CD8-positive, alpha-beta memory T cell (primary cell): ENCODE measurements around the gene DYNC1I2. TPM values are rescaled to one million over a fixed set of nuclear protein-coding genes. Genes with fewer than 3 reads are reported as not detected.

ENCODE experiments used
- CTCF ChIA-PET: fragments of 350-600 bp; sonication (Branson Sonifier 250); formaldehyde crosslinking; loops from one replicate; lab custom pipeline; 2021; ENCODE audit warnings: antibody characterized with exemption; lab: Charles Lee
- POLR2A ChIA-PET: fragments of 350-600 bp; sonication (Branson Sonifier 250); formaldehyde crosslinking; loops from one replicate; lab custom pipeline; 2021; ENCODE audit warnings: antibody characterized with exemption; lab: Charles Lee
- DNase-seq, 5 donors: peaks; one replicate each; pipeline versions ENCODE4 v3.0.0 to v3.0.0-alpha.2; 2020 to 2022; ENCODE audit warnings: mixed read lengths in 1 of 5
- H3K27ac ChIP-seq: one replicate; pipeline ENCODE4 v1.7.0; 2013; ENCODE audit warnings: low read depth, mild to moderate bottlenecking, low read length, moderate library complexity
- H3K27me3 ChIP-seq: 2 replicates; pipeline ENCODE4 v1.7.0; 2013; ENCODE audit warnings: low read length, mild to moderate bottlenecking; ENCODE audit not compliant: insufficient read depth, poor library complexity, severe bottlenecking
- H3K36me3 ChIP-seq: 2 replicates; pipeline ENCODE4 v1.7.0; 2013; ENCODE audit warnings: mild to moderate bottlenecking, low read length, moderate library complexity; ENCODE audit not compliant: insufficient read depth
- H3K4me1 ChIP-seq: 2 replicates; pipeline ENCODE4 v1.7.0; 2013; ENCODE audit warnings: mild to moderate bottlenecking, low read length, moderate library complexity; ENCODE audit not compliant: insufficient read depth
- H3K4me3 ChIP-seq: 2 replicates; pipeline ENCODE4 v1.7.0; 2013; ENCODE audit warnings: mild to moderate bottlenecking, low read length
- H3K9me3 ChIP-seq: 2 replicates; pipeline ENCODE4 v1.7.0; 2013; ENCODE audit warnings: mild to moderate bottlenecking, low read length
- H3K27ac Mint-ChIP-seq, 8 donors: one replicate each; pipeline ENCODE4 v1.8.0; 2020 to 2021; ENCODE audit warnings: mixed read lengths in 8 of 8, mild to moderate bottlenecking in 6 of 8, inconsistent platforms in 3 of 8, moderate library complexity in 3 of 8
- H3K27me3 Mint-ChIP-seq, 2 donors: one replicate each; pipeline ENCODE4 v1.8.0; 2020 to 2021; ENCODE audit warnings: mixed read lengths in 2 of 2, mild to moderate bottlenecking in 1 of 2, moderate library complexity in 1 of 2
- H3K36me3 Mint-ChIP-seq, 3 donors: one replicate each; pipeline ENCODE4 v1.8.0; 2020 to 2021; ENCODE audit warnings: mixed read lengths in 3 of 3, inconsistent platforms in 1 of 3, mild to moderate bottlenecking in 1 of 3
- H3K4me1 Mint-ChIP-seq, 3 donors: one replicate each; pipeline ENCODE4 v1.8.0; 2020 to 2021; ENCODE audit warnings: mixed read lengths in 3 of 3, inconsistent platforms in 1 of 3, mild to moderate bottlenecking in 1 of 3
- H3K4me3 Mint-ChIP-seq, 7 donors: one replicate each; pipeline ENCODE4 v1.8.0; 2020 to 2021; ENCODE audit warnings: mixed read lengths in 7 of 7, mild to moderate bottlenecking in 6 of 7, moderate library complexity in 4 of 7, inconsistent platforms in 2 of 7
- H3K9me3 Mint-ChIP-seq, 5 donors: one replicate each; pipeline ENCODE4 v1.8.0; 2020 to 2022; ENCODE audit warnings: mixed read lengths in 5 of 5, mild to moderate bottlenecking in 3 of 5, moderate library complexity in 2 of 5, inconsistent platforms in 1 of 5
- polyA plus RNA-seq: library from polyadenylated mRNA; unstranded; fragments of 300-500 nt; fragmentation: Illumina TruSeq; gene quantifications from one replicate; pipeline ENCODE4 v1.2.3, GENCODE V29; 2021
- total RNA-seq, 2 experiments: library from RNA; stranded (reverse); gene quantifications; one replicate each; pipeline ENCODE4 v1.2.3, GENCODE V29; 2021

The DYNC1I2 gene
- total RNA-seq: 10 to 100 TPM; 48.3 to 50.4 TPM
- 27.6 TPM for polyA plus RNA-seq

DNA sequence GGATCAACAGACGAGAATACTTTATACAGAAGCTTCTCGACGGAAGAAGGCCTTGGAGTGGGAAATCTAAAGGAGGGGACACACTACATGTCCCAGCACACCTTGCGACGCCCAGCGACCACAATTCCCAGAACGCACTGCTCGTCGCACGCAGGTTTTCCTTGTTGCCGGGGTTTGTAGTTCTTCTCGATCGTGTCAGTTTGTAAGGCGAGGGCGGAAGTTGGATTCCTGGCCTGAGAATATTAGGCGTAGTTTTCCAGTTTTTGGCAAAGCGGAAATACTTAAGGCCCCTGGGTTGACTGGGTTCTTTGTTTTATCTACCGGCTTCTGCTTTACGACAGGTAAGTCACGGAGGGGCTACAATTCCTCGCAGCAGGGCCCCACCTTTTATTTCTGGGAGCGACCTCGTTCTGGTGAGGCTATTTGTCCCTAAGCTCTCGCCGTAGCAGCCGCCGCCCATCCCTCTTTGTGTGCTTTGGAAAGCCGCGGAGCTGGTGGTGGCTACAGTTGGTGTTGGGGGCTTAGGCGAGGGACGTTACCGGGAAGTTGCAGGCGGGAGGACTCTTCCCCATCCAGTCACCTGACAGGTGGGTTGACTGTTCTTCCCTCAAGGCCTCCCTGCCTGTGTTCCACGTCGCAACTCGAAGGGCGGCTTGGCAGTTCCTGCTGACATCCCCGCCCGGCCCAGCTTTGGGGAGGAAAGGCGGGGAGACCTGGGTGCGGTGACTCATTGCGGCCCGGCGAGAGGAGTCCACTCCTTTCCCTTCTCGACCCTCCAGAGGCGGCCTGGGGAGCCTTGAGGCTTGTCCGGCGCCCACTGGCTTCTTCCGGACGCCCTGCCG is at the start of gene DYNC1I2:
DYNC1I2 (plus strand) TSS at position 183 of the 842 bp plus-strand sequence. CDS start 2,687 bp downstream, outside the sequence.
- Histone ChIP-seq H3K4me1 (peaks cover 15% of the 10 kb centered on the region), H3K27ac (peak within 1 kb of the TSS; percentile 68), H3K9me3 (no peaks in the 10 kb centered on the region), H3K27me3 (no peaks in the 10 kb centered on the region), H3K36me3 (peaks cover 7% of the 10 kb centered on the region), H3K4me3 (peak within 1 kb of the TSS; percentile 94)
- DNase-seq: peak; percentile 45 to 82 (median 75)
- peaks cover 0 to 2% of the 10 kb centered on the region in 2 donors for H3K27me3 Mint-ChIP-seq
- peak within 1 kb of the TSS; percentile 87 to 98 (median 96) for H3K4me3 Mint-ChIP-seq
- no peaks in the 10 kb centered on the region for H3K9me3 Mint-ChIP-seq
- peaks cover 0 to 34% (median 7%) of the 10 kb centered on the region in 3 donors for H3K36me3 Mint-ChIP-seq
- ChIA-PET POLR2A (interaction anchor here (0.6 kb wide), 1 partner anchor 189 kb away, joined by 3 read pairs; no protein-coding TSS in a partner anchor), CTCF (no interaction called here)
- peak within 1 kb of the TSS; percentile 78 to 94 (median 89) for H3K27ac Mint-ChIP-seq
- H3K4me1 Mint-ChIP-seq: peaks cover 28 to 41% (median 39%) of the 10 kb centered on the region in 3 donors

DNA sequence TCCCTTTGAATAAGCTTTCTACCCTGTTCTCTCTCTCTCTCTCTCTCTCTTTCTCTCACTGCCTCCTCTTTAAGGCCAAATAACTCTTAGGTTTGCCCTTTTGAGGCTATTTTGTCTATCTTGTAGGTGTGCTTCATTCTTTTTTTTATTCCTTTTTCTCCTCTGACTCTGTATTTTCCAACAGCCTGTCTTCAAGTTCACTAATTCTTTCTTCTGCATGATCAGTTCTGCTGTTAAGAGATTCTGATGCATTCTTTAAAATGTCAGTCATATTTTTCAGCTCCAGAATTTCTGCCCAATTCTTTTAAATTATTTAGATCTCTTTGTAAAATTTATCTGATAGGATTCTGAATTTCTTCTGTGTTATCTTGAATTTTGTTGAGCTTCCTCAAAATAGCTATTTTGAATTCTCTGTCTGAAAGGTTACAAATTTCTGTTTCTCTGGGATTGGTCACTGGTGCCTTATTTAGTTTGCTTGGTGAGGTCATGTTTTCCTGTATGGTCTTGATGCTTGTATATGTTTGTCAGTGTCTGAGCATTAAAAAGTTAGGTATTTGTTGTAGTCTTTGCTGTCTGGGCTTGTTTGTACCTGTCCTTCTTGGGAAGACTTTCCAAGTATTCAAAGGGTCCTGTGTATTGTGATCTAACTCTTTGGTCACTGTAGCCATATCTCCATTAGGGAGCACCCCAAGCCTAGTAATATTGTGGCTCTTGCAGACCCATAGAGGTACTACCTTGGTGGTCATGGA is 35.4 kb upstream of the DYNC1I2 start:
- CTCF ChIA-PET: no interaction called here
- Mint-ChIP-seq H3K36me3 (peaks cover 0 to 11% (median 4%) of the 10 kb centered on the region in 3 donors), H3K4me3 (no peak overlapping the region), H3K27me3 (peaks cover 44 to 75% of the 10 kb centered on the region in 2 donors), H3K4me1 (no peaks in the 10 kb centered on the region), H3K9me3 (peaks cover 9 to 24% (median 15%) of the 10 kb centered on the region in 5 donors), H3K27ac (no peak overlapping the region)
- no peaks in the 10 kb centered on the region for H3K9me3 ChIP-seq
- DNase-seq: no peak
- H3K4me3 ChIP-seq: no peak overlapping the region
- H3K27ac ChIP-seq: no peak overlapping the region
- peaks cover 5% of the 10 kb centered on the region for H3K27me3 ChIP-seq
- no peaks in the 10 kb centered on the region for H3K4me1 ChIP-seq
- POLR2A ChIA-PET: no interaction called here
- H3K36me3 ChIP-seq: no peaks in the 10 kb centered on the region

- ChIA-PET POLR2A (no interaction called here), CTCF (no interaction called here)
- Mint-ChIP-seq H3K4me1 (no peaks in the 10 kb centered on the region), H3K27ac (no peak overlapping the region), H3K4me3 (no peak overlapping the region), H3K36me3 (peaks cover 0 to 11% (median 4%) of the 10 kb centered on the region in 3 donors), H3K9me3 (peaks cover 9 to 24% (median 15%) of the 10 kb centered on the region in 5 donors), H3K27me3 (peaks cover 46 to 78% of the 10 kb centered on the region in 2 donors)
- Histone ChIP-seq H3K9me3 (no peaks in the 10 kb centered on the region), H3K36me3 (no peaks in the 10 kb centered on the region), H3K4me1 (no peaks in the 10 kb centered on the region), H3K27me3 (peaks cover 5% of the 10 kb centered on the region), H3K27ac (no peak overlapping the region), H3K4me3 (no peak overlapping the region)
- DNase-seq: no peak
Measured at GRCh38 chr2:171652416-171652785, 34.9 kb upstream of the DYNC1I2 start.

- H3K27me3 Mint-ChIP-seq: peaks cover 34 to 71% of the 10 kb centered on the region in 2 donors
- Histone ChIP-seq H3K27ac (no peak overlapping the region), H3K4me3 (no peak overlapping the region), H3K36me3 (no peaks in the 10 kb centered on the region), H3K9me3 (no peaks in the 10 kb centered on the region), H3K4me1 (no peaks in the 10 kb centered on the region), H3K27me3 (peaks cover 5% of the 10 kb centered on the region)
- DNase-seq: no peak
- H3K9me3 Mint-ChIP-seq: peaks cover 4 to 15% (median 15%) of the 10 kb centered on the region in 5 donors
- H3K27ac Mint-ChIP-seq: no peak overlapping the region
- H3K4me1 Mint-ChIP-seq: no peaks in the 10 kb centered on the region
- ChIA-PET CTCF (no interaction called here), POLR2A (no interaction called here)
- peaks cover 0 to 8% (median 4%) of the 10 kb centered on the region in 3 donors for H3K36me3 Mint-ChIP-seq
- no peak overlapping the region for H3K4me3 Mint-ChIP-seq
Measured at GRCh38 chr2:171655586-171655985, 31.7 kb upstream of the DYNC1I2 start.

- no peak overlapping the region for H3K27ac Mint-ChIP-seq
- no peaks in the 10 kb centered on the region for H3K4me1 Mint-ChIP-seq
- DNase-seq: no peak
- no peaks in the 10 kb centered on the region for H3K36me3 Mint-ChIP-seq
- Histone ChIP-seq H3K27ac (no peak overlapping the region), H3K4me1 (no peaks in the 10 kb centered on the region), H3K4me3 (no peak overlapping the region), H3K27me3 (no peaks in the 10 kb centered on the region), H3K36me3 (no peaks in the 10 kb centered on the region), H3K9me3 (no peaks in the 10 kb centered on the region)
- POLR2A ChIA-PET: no interaction called here
- H3K4me3 Mint-ChIP-seq: no peak overlapping the region
- H3K9me3 Mint-ChIP-seq: peaks cover 0 to 2% (median 0%) of the 10 kb centered on the region in 5 donors
- CTCF ChIA-PET: no interaction called here
- H3K27me3 Mint-ChIP-seq: peaks cover 8 to 49% of the 10 kb centered on the region in 2 donors
Measured at GRCh38 chr2:171667041-171667440, 20.2 kb upstream of the DYNC1I2 start.

DNA sequence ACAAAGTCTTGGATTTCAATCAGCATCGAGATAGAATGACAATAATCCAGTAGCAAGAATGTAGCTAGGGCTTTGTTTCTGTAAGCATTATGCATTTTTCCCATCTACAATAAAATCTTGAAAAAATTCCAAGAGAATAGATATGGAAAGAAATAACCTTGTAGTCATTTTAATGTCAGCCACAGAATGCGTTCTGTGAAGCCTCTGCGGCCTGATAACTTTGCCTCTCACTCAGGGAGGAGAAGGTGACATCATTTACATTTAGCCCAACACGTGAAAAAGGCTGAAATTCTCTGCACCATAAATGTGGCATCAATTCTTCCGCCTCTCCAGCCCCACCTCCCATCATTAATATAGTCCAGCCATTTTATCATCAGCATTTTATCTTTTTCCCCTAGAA is 19.1 kb upstream of the DYNC1I2 start:
- CTCF ChIA-PET: no interaction called here
- Mint-ChIP-seq H3K27ac (no peak overlapping the region), H3K4me1 (no peaks in the 10 kb centered on the region)

GRCh38 chr2:171669121-171669520 is 18.1 kb upstream of the DYNC1I2 start:
- Mint-ChIP-seq H3K36me3 (no peaks in the 10 kb centered on the region), H3K4me3 (no peak overlapping the region), H3K27ac (no peak overlapping the region), H3K9me3 (peaks cover 0 to 2% (median 0%) of the 10 kb centered on the region in 5 donors), H3K27me3 (peaks cover 3 to 33% of the 10 kb centered on the region in 2 donors), H3K4me1 (no peaks in the 10 kb centered on the region)
- no peaks in the 10 kb centered on the region for H3K36me3 ChIP-seq
- no peaks in the 10 kb centered on the region for H3K27me3 ChIP-seq
- H3K4me3 ChIP-seq: no peak overlapping the region
- DNase-seq: no peak
- H3K4me1 ChIP-seq: no peaks in the 10 kb centered on the region
- no peak overlapping the region for H3K27ac ChIP-seq
- no peaks in the 10 kb centered on the region for H3K9me3 ChIP-seq
- ChIA-PET POLR2A (no interaction called here), CTCF (no interaction called here)

More for the DNA sequence above, 19.1 kb upstream of the DYNC1I2 start:
- POLR2A ChIA-PET: no interaction called here
- Histone ChIP-seq H3K36me3 (no peaks in the 10 kb centered on the region), H3K27me3 (no peaks in the 10 kb centered on the region), H3K9me3 (no peaks in the 10 kb centered on the region), H3K4me3 (no peak overlapping the region), H3K27ac (no peak overlapping the region), H3K4me1 (no peaks in the 10 kb centered on the region)
- Mint-ChIP-seq H3K4me3 (no peak overlapping the region), H3K27me3 (peaks cover 6 to 42% of the 10 kb centered on the region in 2 donors), H3K36me3 (no peaks in the 10 kb centered on the region), H3K9me3 (peaks cover 0 to 2% (median 0%) of the 10 kb centered on the region in 5 donors)
- no peak for DNase-seq

- no peak for DNase-seq
- POLR2A ChIA-PET: no interaction called here
- no peaks in the 10 kb centered on the region for H3K9me3 ChIP-seq
- Mint-ChIP-seq H3K4me1 (no peaks in the 10 kb centered on the region), H3K4me3 (no peak overlapping the region), H3K9me3 (peaks cover 0 to 2% (median 0%) of the 10 kb centered on the region in 5 donors), H3K36me3 (no peaks in the 10 kb centered on the region), H3K27ac (no peak overlapping the region), H3K27me3 (peaks cover 2 to 21% of the 10 kb centered on the region in 2 donors)
- H3K36me3 ChIP-seq: no peaks in the 10 kb centered on the region
- CTCF ChIA-PET: no interaction called here
- H3K27ac ChIP-seq: no peak overlapping the region
- H3K4me1 ChIP-seq: no peaks in the 10 kb centered on the region
- H3K27me3 ChIP-seq: no peaks in the 10 kb centered on the region
- H3K4me3 ChIP-seq: no peak overlapping the region
Measured at GRCh38 chr2:171670655-171671054, 16.6 kb upstream of the DYNC1I2 start.
